Amniotic epithelial cell (primary cell): ENCODE measurements around the gene DYNC2I2.
"Not testable (repeated sequence)": the region's sequence is repeated elsewhere in the genome, so short reads cannot be mapped to it uniquely, and the experiment has no call there.

ENCODE experiments used
- DNase-seq: peaks from one replicate; pipeline ENCODE4 v3.0.0-alpha.2; 2010; ENCODE audit warnings: low read depth

Gene DYNC2I2

GRCh38 chr9:128656416-128657343 is at the start of gene DYNC2I2:
TSS of gene DYNC2I2 (minus strand) at chr9:128656847. CDS start at chr9:128656726, 121 bp downstream.
- DNase-seq = peak; percentile 84

DNA sequence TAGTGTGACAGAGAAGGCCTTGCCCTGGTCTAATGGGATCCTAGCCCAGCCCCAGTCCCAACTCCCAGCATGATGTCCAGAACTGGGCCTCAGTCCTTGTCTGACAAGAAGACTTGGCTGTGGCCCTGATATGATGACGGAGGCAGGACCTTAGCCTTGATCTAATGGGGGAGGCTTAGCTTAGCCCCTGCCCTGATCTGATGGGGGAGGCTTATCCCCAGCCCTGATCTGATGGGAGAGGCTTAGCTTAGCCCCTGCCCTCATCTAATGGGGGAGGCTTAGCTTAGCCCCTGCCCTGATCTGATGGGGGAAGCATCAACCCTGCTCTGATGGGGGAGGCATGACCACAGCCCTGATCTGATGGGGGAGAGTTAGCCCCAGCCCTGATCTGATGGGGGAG is 49.4 kb upstream of the DYNC2I2 start:
- DNase-seq = no peak

DNA sequence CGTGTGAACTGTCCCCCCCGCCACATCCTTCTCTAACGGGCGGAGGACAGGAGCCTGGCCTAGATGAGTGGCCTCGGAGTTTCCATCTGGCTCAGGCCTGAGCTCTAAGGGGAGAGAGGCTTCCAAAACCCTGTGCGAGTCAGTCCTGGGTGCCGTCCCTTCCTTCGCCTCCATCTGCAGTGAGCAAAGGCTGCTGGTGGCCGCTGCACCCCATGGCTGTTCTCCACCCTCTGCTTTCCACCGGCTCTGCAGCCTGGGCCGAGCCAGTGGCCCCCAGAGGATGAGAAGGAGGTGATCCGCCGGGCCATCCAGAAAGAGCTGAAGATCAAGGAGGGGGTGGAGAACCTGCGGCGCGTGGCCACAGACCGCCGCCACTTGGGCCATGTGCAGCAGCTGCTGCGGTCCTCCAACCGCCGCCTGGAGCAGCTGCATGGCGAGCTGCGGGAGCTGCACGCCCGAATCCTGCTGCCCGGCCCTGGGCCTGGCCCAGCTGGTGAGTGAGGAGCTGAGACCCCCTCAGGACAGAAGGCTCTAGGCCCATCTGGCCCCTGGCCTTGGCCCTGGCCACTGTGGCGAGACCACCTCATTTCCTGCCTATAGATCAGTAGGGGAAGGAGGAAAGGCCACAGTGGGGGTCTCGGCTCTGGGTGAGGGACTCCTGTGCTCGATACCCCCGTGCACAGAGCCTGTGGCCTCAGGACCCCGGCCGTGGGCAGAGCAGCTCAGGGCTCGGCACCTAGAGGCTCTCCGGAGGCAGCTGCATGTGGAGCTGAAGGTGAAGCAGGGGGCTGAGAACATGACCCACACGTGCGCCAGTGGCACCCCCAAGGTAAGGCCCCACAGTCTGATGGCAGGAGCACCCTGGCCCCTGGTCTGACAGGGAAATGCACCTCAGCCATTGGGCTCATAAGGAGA is 48.7 kb upstream of the DYNC2I2 start:
- no peak for DNase-seq

DNA sequence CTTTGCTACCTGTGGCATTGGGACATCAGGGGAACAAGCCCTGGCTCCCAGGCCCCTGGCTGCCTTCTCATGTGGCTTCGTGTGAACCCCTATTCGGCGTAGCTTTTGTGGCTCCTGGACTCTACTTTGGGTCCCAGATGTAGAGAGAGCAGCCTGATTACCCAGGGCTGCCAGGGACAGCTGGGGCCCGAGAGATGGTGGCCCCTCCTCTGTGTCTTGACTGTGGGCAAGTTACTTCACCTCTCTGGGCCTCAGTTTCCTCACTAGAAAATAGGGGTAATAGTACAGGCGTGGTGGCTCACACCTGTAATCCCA is 47.7 kb upstream of the DYNC2I2 start:
- no peak for DNase-seq

GRCh38 chr9:128703616-128704355 is 47.1 kb upstream of the DYNC2I2 start:
- no peak for DNase-seq

- no peak for DNase-seq
Observed at GRCh38 chr9:128702949-128703615, 46.4 kb upstream of the DYNC2I2 start.

GRCh38 chr9:128702445-128702948 is 45.9 kb upstream of the DYNC2I2 start, which contains the start of gene PKN3:
TSS of gene PKN3 (plus strand) at chr9:128702503. CDS start at chr9:128702916, 413 bp downstream.
- peak; percentile 59 for DNase-seq

DNA sequence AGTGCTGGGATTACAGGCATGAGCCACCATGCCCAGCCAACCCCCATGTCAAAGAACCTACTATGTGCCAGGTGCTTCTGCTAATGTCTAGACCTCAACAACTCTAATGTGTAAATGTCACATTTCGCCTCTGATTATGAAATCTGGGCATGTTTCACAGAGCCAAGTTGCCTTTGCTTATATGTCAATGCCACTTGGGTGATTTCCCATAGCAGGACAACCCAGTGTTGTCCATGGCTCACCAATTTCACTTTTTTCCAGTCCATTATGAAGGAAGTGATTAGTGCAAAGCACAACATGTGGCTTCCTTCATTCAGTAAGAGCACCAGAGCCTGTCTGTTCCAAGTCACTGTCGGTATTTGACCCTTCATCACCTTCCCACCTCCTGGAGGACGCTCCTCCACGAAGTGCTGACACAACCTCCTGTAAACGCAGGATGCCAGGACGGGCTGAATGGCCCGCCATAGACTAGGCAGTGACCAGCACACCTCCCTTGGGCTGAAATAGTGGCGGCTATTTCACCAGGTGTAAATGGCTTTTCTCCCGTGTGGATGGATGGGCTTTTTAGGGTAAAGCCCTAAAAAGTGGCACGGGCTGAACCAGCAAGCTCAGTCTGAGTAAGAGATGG is 44.7 kb upstream of the DYNC2I2 start:
- DNase-seq = no peak

GRCh38 chr9:128699096-128699795 is 42.6 kb upstream of the DYNC2I2 start:
- DNase-seq = not testable (repeated sequence)

DNA sequence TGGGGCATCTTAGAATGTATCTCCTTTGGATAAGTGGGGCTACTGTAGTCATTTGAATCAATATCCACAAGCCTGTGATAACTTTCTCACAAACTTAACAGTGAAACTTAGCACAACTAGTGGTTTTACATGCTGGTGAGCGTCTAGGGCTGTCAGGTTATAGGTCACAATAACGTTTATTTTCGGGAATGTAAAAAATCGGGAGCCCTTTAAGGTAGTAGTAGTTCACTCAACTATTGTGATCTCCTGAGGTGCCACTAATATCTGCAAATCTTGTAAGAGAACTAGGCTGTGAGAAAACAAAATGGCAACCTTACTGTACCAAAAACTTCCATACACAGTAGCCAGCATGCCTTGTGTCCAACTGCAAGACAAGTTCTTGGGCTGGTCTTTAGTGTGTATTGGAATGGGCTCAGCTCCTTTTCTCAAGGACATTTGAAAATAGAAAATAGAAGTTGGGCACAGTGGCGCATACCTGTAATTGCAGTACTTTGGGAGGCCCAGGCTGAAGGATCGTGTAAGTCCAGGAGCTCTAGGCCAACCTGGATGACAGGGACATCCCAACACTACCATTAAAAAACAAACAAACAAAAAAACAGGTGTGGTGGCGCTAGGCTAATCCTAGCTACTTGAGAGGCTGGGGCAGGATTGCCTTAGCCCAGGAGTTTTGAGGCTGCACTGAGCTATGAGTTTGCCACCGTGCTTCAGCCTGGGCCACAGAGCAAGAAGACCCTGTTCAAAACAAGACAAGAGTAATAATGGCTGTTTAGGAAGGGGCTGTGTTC is 40.5 kb upstream of the DYNC2I2 start:
- DNase-seq = no peak

GRCh38 chr9:128694344-128694743 is 37.7 kb upstream of the DYNC2I2 start:
- DNase-seq = no peak

DNA sequence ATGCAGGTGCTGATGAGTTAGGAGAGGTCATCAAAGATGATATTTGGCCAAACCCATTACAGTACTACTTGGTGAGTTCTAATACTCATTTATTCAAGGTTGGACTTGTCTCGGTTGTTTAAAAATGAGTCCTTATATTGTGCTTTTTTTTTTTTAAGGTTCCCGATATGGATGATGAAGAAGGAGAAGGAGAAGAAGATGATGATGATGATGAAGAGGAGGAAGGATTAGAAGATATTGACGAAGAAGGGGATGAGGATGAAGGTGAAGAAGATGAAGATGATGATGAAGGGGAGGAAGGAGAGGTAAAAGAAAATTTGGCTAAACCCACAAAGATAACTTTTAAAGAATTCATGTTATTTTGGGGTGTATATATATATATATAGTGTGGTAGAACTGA is 37.1 kb upstream of the DYNC2I2 start:
- DNase-seq = not testable (repeated sequence)

- no peak for DNase-seq
Observed at GRCh38 chr9:128690684-128691034, 34.0 kb upstream of the DYNC2I2 start.

GRCh38 chr9:128689820-128690683 is 33.4 kb upstream of the DYNC2I2 start:
- DNase-seq = peak; percentile 36

GRCh38 chr9:128689293-128689774 is 32.7 kb upstream of the DYNC2I2 start:
- DNase-seq = no peak

DNA sequence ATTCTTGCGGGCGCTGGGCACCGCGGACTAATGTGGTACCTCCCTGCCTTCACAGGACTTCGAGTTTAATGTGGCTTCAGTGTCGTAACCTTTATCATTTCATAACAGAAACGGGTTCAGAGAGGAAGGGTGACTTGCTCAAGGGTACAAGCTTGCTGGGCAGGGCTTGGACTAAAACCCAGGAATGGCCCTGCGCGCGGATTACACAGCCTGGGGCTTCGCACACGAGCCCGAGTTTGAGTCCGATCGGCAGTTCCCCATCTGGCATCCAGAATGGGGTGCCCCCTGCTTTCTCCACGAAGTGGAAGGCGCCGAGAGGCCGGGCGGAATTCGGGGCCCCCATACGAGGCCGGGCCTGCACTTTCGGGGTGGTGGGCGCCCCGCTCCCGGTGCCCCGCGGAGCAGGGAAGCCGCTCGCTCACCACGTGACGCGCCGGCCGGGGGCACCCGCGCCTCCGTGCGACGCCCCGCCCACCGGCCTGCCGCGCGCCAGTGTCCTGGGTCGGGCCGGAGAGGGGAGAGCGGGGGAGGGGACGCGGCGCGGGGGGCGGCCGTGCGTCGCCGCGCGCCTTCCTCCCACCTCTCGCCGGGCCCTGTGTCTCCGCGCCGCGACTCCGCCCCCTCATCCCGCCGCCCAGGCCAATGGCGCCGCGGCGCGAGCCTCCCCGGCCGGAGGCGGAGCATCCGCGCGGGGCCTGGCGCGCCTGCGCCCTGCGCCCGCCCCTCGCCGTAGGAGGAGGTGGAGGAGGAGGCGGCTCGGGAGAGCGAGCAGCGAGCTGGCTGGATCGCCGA is 32.0 kb upstream of the DYNC2I2 start, which contains the start of gene SET:
SET (plus strand) TSS at position 722 of the 792 bp plus-strand sequence. CDS start 361 bp downstream, outside the sequence.
- DNase-seq = peak; percentile 85

- DNase-seq = no peak
Observed at GRCh38 chr9:128687453-128687852, 30.8 kb upstream of the DYNC2I2 start.
